Body of pancreas (tissue), 4 donors: Measurements from ENCODE around the gene RNF222.

Source experiments
- CTCF ChIP-seq, 7 experiments: fragments of 450-650 bp in 4 of 7; fragments of 200-600 bp in 3 of 7; sonication (generic) in 3 of 7; IDR thresholded peaks; one replicate each; pipeline ENCODE4 v1.5.1; 2016 to 2019; ENCODE audit warnings: antibody characterized with exemption in 7 of 7
- POLR2A ChIP-seq, 3 donors: fragments of 450-650 bp; IDR thresholded peaks; one replicate each; pipeline ENCODE4 v1.6.1; 2016; ENCODE audit warnings: antibody characterized with exemption in 3 of 3, mild to moderate bottlenecking in 2 of 3

GRCh38 chr17:8369944-8370343, 27.7 kb downstream of the RNF222 start:
- no peak for TF ChIP-seq POLR2A (IDR thresholded peaks at IDR 0.05)
- no peak for TF ChIP-seq CTCF (IDR thresholded peaks at IDR 0.05)
